ENCODE data around the gene SPRR4.

GRCh38 chr1:152942161-152942560 is 28.3 kb upstream of the SPRR4 start:
- TF ChIP-seq CTCF (IDR thresholded peaks at IDR 0.05 in 4 of 5, conservative IDR thresholded peaks at IDR 0.05 in 1 of 5) (no peak), POLR2A (IDR thresholded peaks at IDR 0.05) (no peak)

All from gastrocnemius medialis (tissue), 4 donors.